ENCODE data around the gene VILL.
"Not testable (repeated sequence)": the region's sequence is repeated elsewhere in the genome, so short reads cannot be mapped to it uniquely, and the experiment has no call there.

VILL gene

GRCh38 chr3:38036286-38036685 is 45.7 kb downstream of the VILL start:
- DNase-seq (ENCODE audit: low read depth), result no peak

GRCh38 chr3:38036906-38037305 is 46.3 kb downstream of the VILL start:
- no peak for DNase-seq (ENCODE audit: low read depth)

GRCh38 chr3:38038447-38038911 is 47.9 kb downstream of the VILL start:
- peak; percentile 40 for DNase-seq (ENCODE audit: low read depth)

- DNase-seq (ENCODE audit: low read depth), result peak; percentile 71
Observed at GRCh38 chr3:38039101-38039898, 48.7 kb downstream of the VILL start, which contains the start of gene DLEC1. Gene DLEC1, plus strand, starts transcription at chr3:38039208. Its CDS starts 18 bp downstream, at chr3:38039226.

- DNase-seq (ENCODE audit: low read depth), result peak; percentile 26
Observed at GRCh38 chr3:38039899-38040261, 49.3 kb downstream of the VILL start.

GRCh38 chr3:38040401-38040800 is 49.8 kb downstream of the VILL start:
- DNase-seq (ENCODE audit: low read depth), result no peak

- DNase-seq (ENCODE audit: low read depth), result no peak
Observed at GRCh38 chr3:38043486-38043885, 52.9 kb downstream of the VILL start.

- no peak for DNase-seq (ENCODE audit: low read depth)
Observed at GRCh38 chr3:38046027-38046426, 55.4 kb downstream of the VILL start.

- DNase-seq (ENCODE audit: low read depth), result no peak
Observed at GRCh38 chr3:38046821-38047220, 56.2 kb downstream of the VILL start.

- no peak for DNase-seq (ENCODE audit: low read depth)
Observed at GRCh38 chr3:38047896-38048295, 57.3 kb downstream of the VILL start.

GRCh38 chr3:38049358-38050126 is 59.0 kb downstream of the VILL start:
- no peak for DNase-seq (ENCODE audit: low read depth)

- DNase-seq (ENCODE audit: low read depth), result no peak
Observed at GRCh38 chr3:38051131-38051530, 60.5 kb downstream of the VILL start.

- DNase-seq (ENCODE audit: low read depth), result not testable (repeated sequence)
Observed at GRCh38 chr3:38053286-38053685, 62.7 kb downstream of the VILL start.

GRCh38 chr3:38053813-38054498 is 63.4 kb downstream of the VILL start:
- not testable (repeated sequence) for DNase-seq (ENCODE audit: low read depth)

- DNase-seq (ENCODE audit: low read depth), result no peak
Observed at GRCh38 chr3:38054499-38055001, 64.0 kb downstream of the VILL start.
